K562 (cell line): Measurements from ENCODE around the gene FCHSD1. TPM values are rescaled to one million over a fixed set of nuclear protein-coding genes. Genes with fewer than 3 reads are reported as not detected.

Experiments used
- ARID4B ChIP-seq: sonication (generic); formaldehyde crosslinking; IDR thresholded peaks from 2 replicates; pipeline ENCODE4 v1.8.0; 2022; ENCODE audit warnings: mild to moderate bottlenecking, missing genetic modification reagents
- ATF7 ChIP-seq: fragments of 450-650 bp; IDR thresholded peaks from 2 replicates; pipeline ENCODE4 v1.7.1; 2014; ENCODE audit warnings: mild to moderate bottlenecking, moderate library complexity
- CREB1 ChIP-seq, 2 experiments: sonication (generic) in 1 of 2; formaldehyde crosslinking in 1 of 2; IDR thresholded peaks; 2 replicates each; pipeline versions ENCODE4 v1.6.1 to v1.8.0; 2012 to 2022; ENCODE audit warnings: inconsistent platforms in 1 of 2, mild to moderate bottlenecking in 1 of 2, missing genetic modification reagents in 1 of 2, moderate library complexity in 1 of 2
- CXXC5 ChIP-seq: fragments of 250-450 bp; sonication (Bioruptor Pico); IDR thresholded peaks from 2 replicates; pipeline ENCODE4 v1.8.0; 2022; ENCODE audit warnings: inconsistent platforms, mild to moderate bottlenecking, moderate library complexity
- GABPA ChIP-seq: fragments of 200-800 bp; sonication (Bioruptor generic); conservative IDR thresholded peaks from 2 replicates; pipeline ENCODE4 v1.6.1; 2016; ENCODE audit warnings: low read depth, missing genetic modification characterization, missing compliant biosample characterization
- HDAC1 ChIP-seq, 2 experiments: fragments of 450-650 bp; IDR thresholded peaks; 2 replicates each; pipeline ENCODE4 v1.6.1; 2016 to 2017; ENCODE audit warnings: inconsistent platforms in 1 of 2, mild to moderate bottlenecking in 1 of 2, moderate library complexity in 1 of 2
- JUND ChIP-seq, 2 experiments: IDR thresholded peaks; 2 replicates in 1 of 2; 3 replicates in 1 of 2; pipeline ENCODE4 v1.6.1; 2011; ENCODE audit warnings: borderline replicate concordance in 2 of 2, low read depth in 2 of 2, low read length in 2 of 2, improper control_type of control experiment in 1 of 2, missing biosample characterization in 1 of 2, missing genetic modification characterization in 1 of 2, missing genetic modification reagents in 1 of 2
- KAT7 ChIP-seq: sonication (generic); formaldehyde crosslinking; IDR thresholded peaks from 2 replicates; pipeline ENCODE4 v1.8.0; 2022; ENCODE audit warnings: missing genetic modification reagents, mild to moderate bottlenecking, borderline replicate concordance
- MCM3 ChIP-seq: fragments of 450-650 bp; IDR thresholded peaks from 2 replicates; pipeline ENCODE4 v1.6.1; 2016
- PBX2 ChIP-seq, 2 experiments: IDR thresholded peaks in 1 of 2; conservative IDR thresholded peaks in 1 of 2; 2 replicates each; pipeline ENCODE4 v1.6.1; 2016; ENCODE audit warnings: low read depth in 2 of 2, mild to moderate bottlenecking in 1 of 2, missing compliant biosample characterization in 1 of 2, missing genetic modification characterization in 1 of 2, moderate library complexity in 1 of 2
- PML ChIP-seq: IDR thresholded peaks from 2 replicates; pipeline ENCODE4 v1.6.1; 2012; ENCODE audit warnings: low read length, inconsistent platforms
- POLR2H ChIP-seq: IDR thresholded peaks from 2 replicates; pipeline ENCODE4 v1.6.1; 2016; ENCODE audit warnings: missing genetic modification characterization, low read depth, mild to moderate bottlenecking, control low read depth, missing compliant biosample characterization, moderate library complexity
- RFX7 ChIP-seq: fragments of 250-450 bp; sonication (Bioruptor Pico); IDR thresholded peaks from 2 replicates; pipeline ENCODE4 v1.5.1; 2021; ENCODE audit warnings: mild to moderate bottlenecking
- SAFB2 ChIP-seq: fragments of 200-400 bp; formaldehyde crosslinking; IDR thresholded peaks from 2 replicates; pipeline ENCODE4 v1.6.1; 2018; ENCODE audit warnings: borderline replicate concordance, low read length, low read depth, moderate library complexity; ENCODE audit not compliant: severe bottlenecking
- SUPT5H ChIP-seq: fragments of 450-650 bp; IDR thresholded peaks from 2 replicates; pipeline ENCODE4 v1.6.1; 2016
- TRIM24 ChIP-seq, 2 experiments: fragments of 450-650 bp; IDR thresholded peaks; 2 replicates each; pipeline ENCODE4 v1.6.1; 2016
- ZNF707 ChIP-seq: fragments of 250-450 bp; sonication (Bioruptor Pico); conservative IDR thresholded peaks from 2 replicates; pipeline ENCODE4 v1.8.0; 2022; ENCODE audit warnings: inconsistent platforms, mild to moderate bottlenecking, moderate library complexity
- polyA plus RNA-seq, 8 experiments: library from polyadenylated mRNA; depleted of rRNA in 4 of 8; stranded (reverse) in 5 of 8; unstranded in 3 of 8; fragments of >200 nt; fragmentation: Nextera tagmentation in 2 of 8; fragmentation: Illumina TruSeq in 1 of 8; extraction: Ambion mirVana in 2 of 8; extraction: Trizol in 1 of 8; gene quantifications; 2 replicates each; pipeline versions ENCODE4 v1.2.1 to v1.2.3, GENCODE V29; 2011 to 2014; ENCODE audit warnings: inconsistent platforms in 1 of 8, missing spikeins in 1 of 8
- total RNA-seq, 7 experiments: library from RNA; depleted of rRNA in 6 of 7; stranded (reverse); fragments of >200 nt in 6 of 7; fragmentation: Illumina TruSeq in 2 of 7; extraction: Trizol in 2 of 7; gene quantifications; 2 replicates each; pipeline versions ENCODE4 v1.2.1 to v1.2.3, GENCODE V29; 2011 to 2021; ENCODE audit warnings: low replicate concordance in 1 of 7

The FCHSD1 gene
- total and polyA plus RNA-seq, 9 of the 15 experiments (the other 6 are each of a cell fraction or from before 2014, with no cell fraction given) = 0.35 to 37.5 (median 13.6) TPM

GRCh38 chr5:141636413-141637122 lies 14.7 kb downstream of the FCHSD1 start, which contains the start of the genes HDAC3 and RELL2 (continued):
- TF ChIP-seq ARID4B (CRISPR knock-in tag) (peak; percentile 42), CXXC5 (peak; percentile 68), PBX2 (CRISPR knock-in tag; IDR thresholded peaks at IDR 0.05; ENCODE audit: low read depth) (no peak), PBX2 (tag; conservative IDR thresholded peaks at IDR 0.05; ENCODE audit: low read depth) (no peak), MCM3 (no peak), GABPA (tag) (no peak), ATF7 (0 out of 2 replicates have a peak, but pooled peaks have one; percentile 32), KAT7 (CRISPR knock-in tag) (0 out of 2 replicates have a peak, but pooled peaks have one; percentile 41), POLR2H (tag) (no peak), RFX7 (no peak), TRIM24 (IDR thresholded peaks at IDR 0.05) (0 out of 4 replicates have a peak, but pooled peaks of 1 of the 2 experiments have one; percentile 22), PML (peak; percentile 51; the same call in 1 of the 2 replicates), SAFB2 (no peak), HDAC1 (IDR thresholded peaks at IDR 0.05) (peak in 1 of 2 experiments; percentile 24; a peak in 1 of 4 replicates), SUPT5H (0 out of 2 replicates have a peak, but pooled peaks have one; percentile 48), CREB1 (IDR thresholded peaks at IDR 0.05) (peak; percentile 65), CREB1 (CRISPR knock-in tag; IDR thresholded peaks at IDR 0.05) (no peak; the same call in 1 of the 2 replicates), ZNF707 (no peak), JUND (IDR thresholded peaks at IDR 0.05; ENCODE audit: borderline replicate concordance, low read depth, low read length) (0 out of 2 replicates have a peak, but pooled peaks have one; percentile 2), JUND (tag; IDR thresholded peaks at IDR 0.05; ENCODE audit: borderline replicate concordance, low read depth, low read length) (peak; percentile 28; the same call in 1 of the 3 replicates)
